Mammary epithelial cell (primary cell): Measurements from ENCODE around the gene EIF2D.

Experiments
- EZH2 ChIP-seq: IDR thresholded peaks from 2 replicates; pipeline ENCODE4 v1.6.1; 2012; ENCODE audit warnings: low read length, inconsistent platforms, borderline replicate concordance
- TF ChIP-seq, protein P1 (sequence below), 2 donors: IDR thresholded peaks in 1 of 2; conservative IDR thresholded peaks in 1 of 2; 2 replicates each; pipeline ENCODE4 v1.5.1; 2011 to 2012; ENCODE audit warnings: inconsistent platforms in 2 of 2, low read length in 2 of 2, mild to moderate bottlenecking in 2 of 2, control low read depth in 1 of 2, low read depth in 1 of 2; ENCODE audit not compliant: insufficient read depth in 1 of 2; ENCODE audit errors: extremely low read depth in 1 of 2

DNA sequence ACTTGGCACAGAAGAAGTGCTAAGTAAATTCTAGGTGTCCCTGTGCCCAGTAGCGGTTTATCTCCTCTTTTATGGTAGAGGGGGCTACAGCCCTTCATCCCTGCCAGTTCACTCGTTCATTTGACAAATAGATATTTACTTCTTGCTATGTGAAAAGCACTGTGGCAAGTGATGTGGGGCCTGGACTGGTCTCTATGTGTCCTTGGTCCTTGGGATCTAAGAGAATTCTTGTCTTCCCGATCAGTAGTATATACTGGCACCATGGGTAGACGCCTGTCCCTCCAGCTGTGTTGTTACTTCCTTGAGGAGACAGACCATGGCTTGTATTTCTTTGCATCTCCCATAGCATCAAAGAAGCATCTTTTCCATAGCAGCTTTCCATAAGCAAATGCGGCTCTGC lies 29.7 kb downstream of the EIF2D start:
- TF ChIP-seq, protein P1, sequence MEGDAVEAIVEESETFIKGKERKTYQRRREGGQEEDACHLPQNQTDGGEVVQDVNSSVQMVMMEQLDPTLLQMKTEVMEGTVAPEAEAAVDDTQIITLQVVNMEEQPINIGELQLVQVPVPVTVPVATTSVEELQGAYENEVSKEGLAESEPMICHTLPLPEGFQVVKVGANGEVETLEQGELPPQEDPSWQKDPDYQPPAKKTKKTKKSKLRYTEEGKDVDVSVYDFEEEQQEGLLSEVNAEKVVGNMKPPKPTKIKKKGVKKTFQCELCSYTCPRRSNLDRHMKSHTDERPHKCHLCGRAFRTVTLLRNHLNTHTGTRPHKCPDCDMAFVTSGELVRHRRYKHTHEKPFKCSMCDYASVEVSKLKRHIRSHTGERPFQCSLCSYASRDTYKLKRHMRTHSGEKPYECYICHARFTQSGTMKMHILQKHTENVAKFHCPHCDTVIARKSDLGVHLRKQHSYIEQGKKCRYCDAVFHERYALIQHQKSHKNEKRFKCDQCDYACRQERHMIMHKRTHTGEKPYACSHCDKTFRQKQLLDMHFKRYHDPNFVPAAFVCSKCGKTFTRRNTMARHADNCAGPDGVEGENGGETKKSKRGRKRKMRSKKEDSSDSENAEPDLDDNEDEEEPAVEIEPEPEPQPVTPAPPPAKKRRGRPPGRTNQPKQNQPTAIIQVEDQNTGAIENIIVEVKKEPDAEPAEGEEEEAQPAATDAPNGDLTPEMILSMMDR (conservative IDR thresholded peaks at IDR 0.05 in 1 of 2, IDR thresholded peaks at IDR 0.05 in 1 of 2; ENCODE audit: extremely low read depth in 1 of 2, insufficient read depth in 1 of 2, low read depth in 1 of 2, low read length in 2 of 2), result no peak
- TF ChIP-seq EZH2, result no peak
